BJ (cell line): ENCODE measurements around the gene DISP3. TPM values are rescaled to one million over a fixed set of nuclear protein-coding genes. Genes with fewer than 3 reads are reported as not detected.

Experiments used
- CTCF ChIA-PET: fragments of 350-600 bp; formaldehyde crosslinking; extraction: SDS; loops from one replicate; lab custom pipeline; 2021; ENCODE audit warnings: antibody characterized with exemption, inconsistent platforms; lab: Yijun Ruan, JAX
- POLR2A ChIA-PET: fragments of 300-600 bp; sonication (Branson Sonifier 250); formaldehyde crosslinking; extraction: SDS; loops from one replicate; lab custom pipeline; 2021; ENCODE audit warnings: antibody characterized with exemption; lab: Charles Lee
- DNase-seq: peaks from one replicate; pipeline ENCODE4 v3.0.0-alpha.2; 2011; ENCODE audit warnings: low read depth
- H3K27me3 ChIP-seq: 2 replicates; pipeline ENCODE4 v1.6.0; 2011; ENCODE audit warnings: low read length; ENCODE audit not compliant: control insufficient read depth, insufficient read depth
- H3K36me3 ChIP-seq: 2 replicates; pipeline ENCODE4 v1.5.1; 2011; ENCODE audit warnings: low read length; ENCODE audit not compliant: control insufficient read depth, insufficient read depth
- H3K4me3 ChIP-seq: 2 replicates; pipeline ENCODE4 v1.5.1; 2011; ENCODE audit warnings: low read depth, mild to moderate bottlenecking, control low read depth, low read length
- polyA plus RNA-seq: library from polyadenylated mRNA; depleted of rRNA; stranded (reverse); fragments of >200 nt; gene quantifications from 2 replicates; pipeline ENCODE4 v1.2.3, GENCODE V29; 2011
- TF ChIP-seq, protein P1 (sequence below): IDR thresholded peaks from 2 replicates; pipeline ENCODE4 v1.5.1; 2011; ENCODE audit warnings: low read depth, mild to moderate bottlenecking, control low read depth, inconsistent platforms, low read length, moderate library complexity; ENCODE audit not compliant: insufficient read depth

DISP3 gene
- polyA plus RNA-seq, 1 experiment, result 0.02 TPM

DNA sequence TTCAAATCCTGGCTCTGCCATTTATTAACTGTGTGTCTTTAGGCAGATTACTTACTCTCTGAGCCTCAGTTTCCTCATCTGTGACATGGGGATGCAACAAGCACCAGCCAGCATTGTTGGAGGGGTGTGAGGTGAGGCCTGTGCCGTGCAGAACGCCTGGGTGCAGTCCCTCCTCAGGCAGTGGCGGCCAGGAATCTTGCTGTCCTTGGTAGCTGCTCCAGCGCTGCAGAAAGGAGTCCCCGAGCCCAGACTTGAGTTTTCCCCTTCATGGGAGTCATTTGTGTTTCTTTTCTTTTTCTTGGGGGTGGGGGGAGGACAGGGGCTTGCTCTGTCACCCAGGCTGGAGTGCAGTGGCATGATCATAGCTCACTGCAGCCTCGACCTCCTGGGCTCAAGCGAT is 46.6 kb downstream of the DISP3 start:
- no peaks in the 10 kb centered on the region for H3K27me3 ChIP-seq
- no peak for DNase-seq
- H3K4me3 ChIP-seq, result no peak overlapping the region
- ChIA-PET CTCF (no interaction called here), POLR2A (no interaction called here)
- TF ChIP-seq, protein P1, sequence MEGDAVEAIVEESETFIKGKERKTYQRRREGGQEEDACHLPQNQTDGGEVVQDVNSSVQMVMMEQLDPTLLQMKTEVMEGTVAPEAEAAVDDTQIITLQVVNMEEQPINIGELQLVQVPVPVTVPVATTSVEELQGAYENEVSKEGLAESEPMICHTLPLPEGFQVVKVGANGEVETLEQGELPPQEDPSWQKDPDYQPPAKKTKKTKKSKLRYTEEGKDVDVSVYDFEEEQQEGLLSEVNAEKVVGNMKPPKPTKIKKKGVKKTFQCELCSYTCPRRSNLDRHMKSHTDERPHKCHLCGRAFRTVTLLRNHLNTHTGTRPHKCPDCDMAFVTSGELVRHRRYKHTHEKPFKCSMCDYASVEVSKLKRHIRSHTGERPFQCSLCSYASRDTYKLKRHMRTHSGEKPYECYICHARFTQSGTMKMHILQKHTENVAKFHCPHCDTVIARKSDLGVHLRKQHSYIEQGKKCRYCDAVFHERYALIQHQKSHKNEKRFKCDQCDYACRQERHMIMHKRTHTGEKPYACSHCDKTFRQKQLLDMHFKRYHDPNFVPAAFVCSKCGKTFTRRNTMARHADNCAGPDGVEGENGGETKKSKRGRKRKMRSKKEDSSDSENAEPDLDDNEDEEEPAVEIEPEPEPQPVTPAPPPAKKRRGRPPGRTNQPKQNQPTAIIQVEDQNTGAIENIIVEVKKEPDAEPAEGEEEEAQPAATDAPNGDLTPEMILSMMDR, result no peak
- H3K36me3 ChIP-seq, result no peaks in the 10 kb centered on the region

DNA sequence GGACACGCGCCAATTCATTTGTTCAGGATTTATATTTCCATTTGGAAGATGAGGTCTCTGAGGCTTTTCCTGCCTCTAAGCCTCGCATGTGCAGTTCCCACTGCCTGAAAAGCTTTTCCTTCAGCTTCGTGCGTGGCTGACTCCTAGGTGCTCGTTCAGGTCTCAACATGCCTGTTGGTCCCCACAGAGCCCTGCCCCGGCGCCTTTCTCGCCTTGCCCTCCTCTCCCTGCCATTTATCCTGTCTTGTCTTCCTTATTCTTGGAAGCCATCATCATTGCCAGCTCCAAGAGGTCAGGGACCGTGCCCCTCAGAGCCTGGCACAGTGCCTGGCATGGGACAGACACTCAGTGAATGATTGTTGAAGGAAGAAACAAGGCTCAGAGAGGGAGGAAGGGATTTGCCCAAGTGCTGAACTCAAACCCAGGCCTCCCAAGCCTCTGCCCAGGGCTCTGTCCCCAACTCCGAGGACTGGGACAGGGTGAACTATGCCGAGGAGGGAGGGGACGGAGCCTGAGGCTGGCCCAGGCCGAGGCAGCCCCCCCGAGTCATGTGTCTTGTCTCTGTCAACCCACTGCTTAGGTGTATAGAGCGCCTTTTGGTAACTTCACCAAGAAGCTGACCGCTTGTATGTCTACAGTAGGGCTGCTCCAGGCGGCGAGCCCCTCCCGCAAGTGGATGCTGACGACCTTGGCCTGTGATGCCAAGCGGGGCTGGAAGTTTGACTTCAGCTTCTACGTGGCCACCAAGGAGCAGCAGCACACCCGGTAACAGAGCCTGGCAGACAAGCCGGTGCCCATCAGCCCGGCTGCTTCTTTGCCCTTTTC is 47.3 kb downstream of the DISP3 start:
- Histone ChIP-seq H3K4me3 (no peak overlapping the region), H3K36me3 (no peaks in the 10 kb centered on the region), H3K27me3 (no peaks in the 10 kb centered on the region)
- CTCF ChIA-PET, result no interaction called here
- no peak for DNase-seq
- TF ChIP-seq, protein P1, result no peak
- POLR2A ChIA-PET, result no interaction called here

DNA sequence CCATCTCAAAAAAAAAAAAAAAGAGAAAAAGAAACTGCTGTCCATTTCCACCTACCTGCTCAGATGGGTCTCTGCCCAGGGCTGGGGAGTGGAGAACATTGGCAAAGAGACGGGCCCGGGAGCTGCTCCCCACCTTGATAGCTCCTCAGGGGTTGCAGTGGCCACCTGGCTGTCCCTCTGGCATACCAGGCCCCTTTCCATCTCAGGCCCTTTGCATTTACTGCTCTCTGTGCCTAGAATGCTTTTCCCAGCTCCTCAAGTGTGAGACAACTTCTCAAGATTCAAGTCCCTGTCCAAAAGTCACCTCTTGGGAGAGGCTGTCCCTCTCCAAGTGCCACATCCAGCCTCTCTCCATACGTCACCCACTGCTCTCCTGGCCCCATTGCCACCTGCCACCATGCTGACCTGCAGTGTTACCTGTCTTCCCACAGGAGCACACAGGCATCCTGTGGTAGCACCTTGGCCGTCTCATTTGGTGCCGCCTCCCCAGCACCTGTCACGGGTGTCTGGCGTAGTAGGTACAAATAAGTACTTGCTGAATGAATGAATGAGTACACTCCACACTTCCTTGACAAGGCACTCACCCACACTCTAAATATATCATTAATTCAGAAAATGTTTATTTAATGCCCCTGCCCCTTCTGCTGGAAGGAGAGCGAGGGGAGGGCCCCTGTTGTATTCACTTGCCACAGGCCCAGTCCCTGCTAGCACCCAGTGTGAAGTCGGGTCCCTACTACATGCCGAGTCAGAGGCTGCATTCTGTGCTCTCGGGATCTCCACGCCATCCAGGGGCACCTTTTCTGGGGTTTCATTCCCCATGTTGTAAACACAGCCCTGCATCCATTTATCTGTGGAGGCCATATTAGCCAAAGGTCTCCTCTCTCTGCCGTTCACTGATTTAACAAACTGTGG is 48.8 kb downstream of the DISP3 start:
- POLR2A ChIA-PET, result no interaction called here
- CTCF ChIA-PET, result no interaction called here
- H3K36me3 ChIP-seq, result no peaks in the 10 kb centered on the region
- TF ChIP-seq, protein P1, result no peak
- no peak for DNase-seq
- H3K4me3 ChIP-seq, result no peak overlapping the region
- no peaks in the 10 kb centered on the region for H3K27me3 ChIP-seq

DNA sequence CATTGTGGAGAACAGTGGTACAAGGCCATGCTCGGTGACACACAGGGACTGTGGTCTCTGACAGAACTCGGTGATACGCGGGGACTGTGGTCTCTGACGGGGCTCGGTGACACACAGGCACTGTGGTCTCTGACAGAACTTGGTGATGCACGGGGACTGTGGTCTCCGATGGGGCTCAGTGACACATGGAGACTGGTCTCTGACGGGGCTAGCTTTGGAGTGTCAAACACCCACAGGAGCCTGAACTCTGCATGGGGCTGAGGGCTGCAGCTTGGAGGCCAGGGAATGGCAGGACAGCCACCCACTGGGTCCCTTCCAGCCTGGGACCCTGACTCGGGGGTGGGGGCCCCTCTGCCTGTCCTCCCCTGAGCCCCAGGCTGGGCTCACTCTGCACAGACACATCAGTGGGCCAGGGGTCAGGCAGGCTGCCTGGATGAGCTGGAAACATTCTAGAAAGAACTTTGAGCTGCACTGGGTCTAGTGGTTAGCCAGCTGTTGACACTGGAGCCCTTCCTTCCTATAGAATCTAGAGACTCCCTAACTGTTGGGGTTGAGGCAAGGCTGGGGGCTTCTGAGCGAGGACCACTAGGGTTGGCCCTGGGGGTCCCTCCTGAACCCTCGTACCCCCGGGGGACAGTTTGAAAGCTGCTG is 49.8 kb downstream of the DISP3 start:
- POLR2A ChIA-PET, result no interaction called here
- CTCF ChIA-PET, result no interaction called here
- TF ChIP-seq, protein P1, result no peak

DNA sequence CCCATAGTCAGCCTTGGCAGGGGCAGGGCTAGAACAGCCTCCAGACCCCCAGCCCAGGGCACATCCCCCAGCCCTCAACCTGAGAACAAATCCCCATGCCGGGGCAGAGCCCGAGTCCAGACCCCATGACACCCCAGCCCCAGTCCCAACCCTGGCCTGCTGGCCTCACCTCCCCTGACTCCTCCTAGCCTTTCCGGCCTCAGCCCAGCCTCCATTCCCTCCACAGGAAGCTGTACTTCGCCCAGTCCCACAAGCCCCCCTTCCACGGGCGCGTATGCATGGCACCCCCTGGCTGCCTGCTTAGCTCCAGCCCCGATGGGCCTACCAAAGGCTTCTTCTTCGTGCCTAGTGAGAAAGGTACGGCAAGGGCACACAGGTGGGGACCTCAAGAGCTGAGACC is 50.4 kb downstream of the DISP3 start:
- ChIA-PET CTCF (no interaction called here), POLR2A (no interaction called here)
- DNase-seq, result no peak
- Histone ChIP-seq H3K27me3 (no peaks in the 10 kb centered on the region), H3K4me3 (no peak overlapping the region), H3K36me3 (no peaks in the 10 kb centered on the region)
- TF ChIP-seq, protein P1, result no peak

More for the DNA sequence above, 49.8 kb downstream of the DISP3 start:
- no peak overlapping the region for H3K4me3 ChIP-seq
- H3K36me3 ChIP-seq, result no peaks in the 10 kb centered on the region
- no peaks in the 10 kb centered on the region for H3K27me3 ChIP-seq
- no peak for DNase-seq
